ENCODE measurements around the gene STARD3NL. TPM values are rescaled to one million over a fixed set of nuclear protein-coding genes. Genes with fewer than 3 reads are reported as not detected.

Gene STARD3NL
- total RNA-seq, 1 donor, result 99.3 TPM

- H3K4me3 ChIP-seq (ENCODE audit: low read depth, low read length), result no peak overlapping the region
- DNase-seq (ENCODE audit: low read depth), result peak; percentile 93
- TF ChIP-seq CTCF (IDR thresholded peaks at IDR 0.05; ENCODE audit: insufficient read depth, low read depth, low read length), result peak; percentile 99
Measured at GRCh38 chr7:38215735-38216670, 38.0 kb downstream of the STARD3NL start.

GRCh38 chr7:38217672-38218071 lies 39.6 kb downstream of the STARD3NL start:
- H3K4me3 ChIP-seq (ENCODE audit: low read depth, low read length), result no peak overlapping the region
- TF ChIP-seq CTCF (IDR thresholded peaks at IDR 0.05; ENCODE audit: insufficient read depth, low read depth, low read length), result no peak
- DNase-seq (ENCODE audit: low read depth), result no peak

GRCh38 chr7:38220452-38220851 lies 42.4 kb downstream of the STARD3NL start:
- no peak for DNase-seq (ENCODE audit: low read depth)
- TF ChIP-seq CTCF (IDR thresholded peaks at IDR 0.05; ENCODE audit: insufficient read depth, low read depth, low read length), result no peak
- H3K4me3 ChIP-seq (ENCODE audit: low read depth, low read length), result no peak overlapping the region

- peak; percentile 63 for DNase-seq (ENCODE audit: low read depth)
- H3K4me3 ChIP-seq (ENCODE audit: low read depth, low read length), result no peak overlapping the region
- TF ChIP-seq CTCF (IDR thresholded peaks at IDR 0.05; ENCODE audit: insufficient read depth, low read depth, low read length), result peak; percentile 83
Measured at GRCh38 chr7:38222481-38223096, 44.5 kb downstream of the STARD3NL start.

- peak; percentile 35 for DNase-seq (ENCODE audit: low read depth)
- no peak overlapping the region for H3K4me3 ChIP-seq (ENCODE audit: low read depth, low read length)
Measured at GRCh38 chr7:38223306-38223705, 45.3 kb downstream of the STARD3NL start.

GRCh38 chr7:38224392-38224791 lies 46.3 kb downstream of the STARD3NL start:
- peak; percentile 40 for DNase-seq (ENCODE audit: low read depth)
- no peak for TF ChIP-seq CTCF (IDR thresholded peaks at IDR 0.05; ENCODE audit: insufficient read depth, low read depth, low read length)
- no peak overlapping the region for H3K4me3 ChIP-seq (ENCODE audit: low read depth, low read length)

More at GRCh38 chr7:38223306-38223705, 45.3 kb downstream of the STARD3NL start:
- no peak for TF ChIP-seq CTCF (IDR thresholded peaks at IDR 0.05; ENCODE audit: insufficient read depth, low read depth, low read length)

All from fibroblast of villous mesenchyme (primary cell).